GM19395 (cell line): Measurements from ENCODE around the gene RHBDF1.

Source experiments
- ATAC-seq: cut with Tn5 transposase; IDR thresholded peaks from one replicate; pipeline ENCODE4 v1.9.1; 2021; ENCODE audit warnings: mild to moderate bottlenecking, moderate library complexity; ENCODE audit not compliant: unreplicated experiment

The RHBDF1 gene, protein sequence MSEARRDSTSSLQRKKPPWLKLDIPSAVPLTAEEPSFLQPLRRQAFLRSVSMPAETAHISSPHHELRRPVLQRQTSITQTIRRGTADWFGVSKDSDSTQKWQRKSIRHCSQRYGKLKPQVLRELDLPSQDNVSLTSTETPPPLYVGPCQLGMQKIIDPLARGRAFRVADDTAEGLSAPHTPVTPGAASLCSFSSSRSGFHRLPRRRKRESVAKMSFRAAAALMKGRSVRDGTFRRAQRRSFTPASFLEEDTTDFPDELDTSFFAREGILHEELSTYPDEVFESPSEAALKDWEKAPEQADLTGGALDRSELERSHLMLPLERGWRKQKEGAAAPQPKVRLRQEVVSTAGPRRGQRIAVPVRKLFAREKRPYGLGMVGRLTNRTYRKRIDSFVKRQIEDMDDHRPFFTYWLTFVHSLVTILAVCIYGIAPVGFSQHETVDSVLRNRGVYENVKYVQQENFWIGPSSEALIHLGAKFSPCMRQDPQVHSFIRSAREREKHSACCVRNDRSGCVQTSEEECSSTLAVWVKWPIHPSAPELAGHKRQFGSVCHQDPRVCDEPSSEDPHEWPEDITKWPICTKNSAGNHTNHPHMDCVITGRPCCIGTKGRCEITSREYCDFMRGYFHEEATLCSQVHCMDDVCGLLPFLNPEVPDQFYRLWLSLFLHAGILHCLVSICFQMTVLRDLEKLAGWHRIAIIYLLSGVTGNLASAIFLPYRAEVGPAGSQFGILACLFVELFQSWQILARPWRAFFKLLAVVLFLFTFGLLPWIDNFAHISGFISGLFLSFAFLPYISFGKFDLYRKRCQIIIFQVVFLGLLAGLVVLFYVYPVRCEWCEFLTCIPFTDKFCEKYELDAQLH

DNA sequence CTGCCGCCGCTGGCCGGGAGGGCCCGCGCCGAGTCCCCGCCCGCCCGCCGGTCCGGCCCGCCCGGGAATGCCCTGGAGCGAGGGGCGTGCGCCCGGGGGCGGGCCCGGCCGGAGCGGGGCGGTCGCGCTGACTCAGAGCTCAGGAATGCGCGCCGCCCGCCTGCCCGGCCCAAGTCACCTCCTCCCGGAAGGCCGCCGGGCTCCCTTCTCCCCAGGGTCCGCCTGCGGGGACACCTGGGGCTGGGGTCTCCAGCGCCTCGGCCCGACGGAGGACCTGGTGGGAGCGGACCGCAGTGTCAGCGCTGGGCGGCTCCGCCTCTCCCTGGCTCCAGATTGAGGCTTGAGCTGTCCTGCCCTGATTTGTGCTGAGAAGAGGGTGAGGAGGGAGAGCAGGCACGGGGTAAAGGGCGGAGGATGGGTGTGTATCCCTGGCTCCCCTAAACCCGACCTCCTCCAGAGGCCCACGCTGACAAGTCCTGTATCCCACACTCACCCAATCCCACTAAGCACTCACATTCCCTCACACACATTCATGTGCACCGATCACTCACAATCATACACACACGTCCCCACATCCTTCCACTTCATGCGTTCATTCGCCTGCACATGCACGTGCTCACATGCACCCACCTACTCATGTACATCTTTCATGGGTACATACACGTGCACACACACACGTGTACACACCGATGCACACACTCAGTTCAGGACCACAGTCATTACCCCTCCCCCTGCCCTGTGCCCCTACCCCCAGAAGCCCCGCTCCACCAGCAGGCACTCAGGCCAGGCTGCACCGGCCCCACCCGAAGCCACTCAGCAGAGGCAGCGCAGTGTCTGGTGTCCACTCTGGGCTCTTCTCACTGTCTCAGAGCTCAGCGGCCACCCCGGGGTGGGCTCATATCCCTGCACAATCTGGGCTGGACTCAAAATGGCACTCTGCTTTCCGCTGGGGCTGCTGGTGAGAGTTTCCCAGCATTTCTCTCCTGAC is at the start of gene RHBDF1:
RHBDF1 (minus strand) TSS at position 71 of the 988 bp plus-strand sequence. CDS start 7,616 bp downstream, outside the sequence.
- ATAC-seq, result no peak

DNA sequence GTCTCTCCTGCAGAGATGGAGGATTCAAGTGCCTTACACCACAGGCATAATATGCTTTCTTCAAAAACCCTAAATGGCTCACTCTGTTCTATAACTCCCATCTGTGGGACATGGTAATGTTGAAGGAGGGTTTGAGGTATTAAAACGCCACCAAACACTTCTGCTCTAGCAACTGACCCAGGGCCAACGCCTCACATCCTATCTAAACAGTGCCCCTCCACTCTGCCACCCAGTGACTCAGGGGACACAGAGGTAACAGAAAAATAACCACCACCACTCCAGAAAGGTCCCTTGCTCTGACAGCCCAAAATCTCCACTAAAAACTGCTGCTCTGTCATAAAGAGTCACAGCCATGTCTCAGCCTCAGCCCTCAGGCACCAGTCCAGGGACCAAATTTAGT is 48.3 kb upstream of the RHBDF1 start:
- no peak for ATAC-seq

DNA sequence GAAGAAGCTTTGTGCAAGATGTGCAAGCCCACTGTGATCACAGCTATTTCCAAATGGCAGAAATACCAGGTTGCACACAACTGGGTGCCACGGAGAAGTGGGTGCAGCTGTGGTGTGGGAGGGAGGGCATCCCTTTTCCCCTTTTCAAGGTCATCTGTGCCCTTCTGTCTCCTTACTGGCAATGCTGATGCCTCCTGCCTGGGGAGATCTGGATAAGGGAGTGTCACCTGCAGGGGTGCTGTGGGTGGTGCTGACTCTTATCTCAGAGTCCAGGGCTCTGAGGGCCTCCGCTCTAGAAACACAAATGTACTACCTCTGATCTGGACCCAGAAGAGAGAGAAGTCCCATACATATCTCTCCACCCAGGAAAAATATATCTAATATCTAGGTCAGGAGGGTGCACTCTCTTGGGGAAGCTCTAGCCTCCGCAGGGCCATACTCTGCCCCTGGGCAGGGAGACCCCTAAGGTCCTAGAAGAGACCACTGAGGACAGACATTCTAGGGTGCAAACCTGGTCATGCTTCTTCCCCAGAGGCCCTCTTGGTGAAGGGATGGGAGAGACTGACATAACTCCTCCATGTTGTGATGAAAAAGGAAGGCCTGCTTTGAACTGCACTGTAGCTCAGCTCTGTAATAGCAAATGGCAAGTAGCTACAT is 47.5 kb upstream of the RHBDF1 start:
- ATAC-seq, result no peak

DNA sequence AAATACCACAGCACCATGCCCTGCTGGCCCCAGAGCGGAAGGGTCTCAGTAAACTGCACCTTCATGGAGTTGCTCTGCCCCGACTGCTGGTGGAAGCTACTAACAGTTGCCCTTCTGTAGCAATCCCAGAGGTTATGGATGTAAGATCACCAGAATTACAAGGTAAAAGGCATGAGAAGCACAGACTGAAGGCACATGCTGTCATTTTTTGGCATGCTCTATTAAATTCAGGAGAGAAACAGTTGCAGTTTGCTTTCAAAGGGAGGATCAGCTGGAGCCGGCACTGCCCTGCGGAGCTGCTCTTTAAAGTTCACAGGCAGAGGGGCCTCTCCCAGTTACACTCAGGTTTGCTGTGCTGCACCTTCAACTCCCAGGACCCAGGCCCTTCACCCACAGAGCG is 46.9 kb upstream of the RHBDF1 start:
- ATAC-seq, result no peak

DNA sequence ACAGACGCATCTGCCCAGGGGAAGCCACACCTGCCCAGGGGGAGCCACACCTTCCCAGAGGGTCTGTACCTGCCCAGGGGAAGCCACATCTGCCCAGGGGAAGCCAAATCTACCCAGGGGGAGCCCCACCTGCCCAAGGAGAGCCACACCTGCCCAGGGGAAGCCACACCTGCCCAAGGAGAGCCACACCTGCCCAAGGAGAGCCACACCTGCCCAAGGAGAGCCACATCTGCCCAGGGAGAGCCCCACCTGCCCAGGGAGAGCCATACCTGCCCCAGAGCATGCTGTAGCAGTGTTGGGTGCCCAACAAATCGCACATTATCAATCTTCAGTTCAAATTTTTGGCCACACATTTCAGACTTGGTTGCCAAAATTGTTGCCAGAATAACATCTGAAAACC is 46.4 kb upstream of the RHBDF1 start:
- ATAC-seq, result no peak

DNA sequence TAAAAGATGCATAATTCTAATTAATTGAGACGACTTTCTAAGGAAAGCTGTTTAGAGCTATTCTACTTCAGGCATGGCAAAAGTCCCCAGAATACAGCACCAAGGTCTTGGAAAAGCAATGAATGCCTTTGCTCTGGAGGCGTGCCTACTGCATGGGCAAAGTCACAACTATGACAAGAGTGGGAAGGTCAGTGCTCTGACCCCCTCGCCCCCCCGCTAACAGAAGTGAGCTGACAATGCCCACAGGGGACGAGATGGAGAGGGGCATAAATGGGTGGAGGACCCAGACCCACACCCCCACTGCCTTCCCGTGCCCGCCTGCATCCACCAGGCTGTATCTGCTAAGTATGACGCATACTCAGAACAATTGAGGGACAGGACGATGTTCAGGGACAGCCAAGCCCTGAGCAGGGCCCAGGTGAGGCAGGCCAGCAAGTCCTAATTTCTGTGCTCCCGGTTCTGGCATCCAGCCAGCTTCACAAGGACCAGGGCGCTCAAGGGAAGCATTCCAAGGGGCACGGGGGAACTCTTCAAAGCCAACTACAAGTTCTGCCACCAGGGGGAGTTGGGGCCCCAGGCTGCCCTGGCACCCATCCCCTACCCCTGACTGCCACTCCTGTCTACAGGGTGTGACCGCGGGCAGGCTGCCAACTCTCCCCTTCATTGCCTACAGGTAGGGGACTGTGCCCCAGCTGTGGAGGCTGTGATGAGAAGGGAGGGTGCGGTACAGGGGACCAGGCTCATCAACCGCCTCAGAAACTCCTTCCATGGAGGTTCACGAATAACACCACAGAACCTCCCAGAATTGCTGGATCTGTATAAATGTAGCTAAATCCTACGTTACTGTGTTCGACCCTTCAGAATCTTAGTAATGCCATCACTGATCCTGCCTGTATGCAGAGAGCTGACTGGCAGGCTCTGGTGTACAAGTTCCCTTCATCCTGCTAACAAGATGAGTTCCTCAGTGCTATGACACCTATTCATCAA is 45.2 kb upstream of the RHBDF1 start:
- ATAC-seq, result no peak

DNA sequence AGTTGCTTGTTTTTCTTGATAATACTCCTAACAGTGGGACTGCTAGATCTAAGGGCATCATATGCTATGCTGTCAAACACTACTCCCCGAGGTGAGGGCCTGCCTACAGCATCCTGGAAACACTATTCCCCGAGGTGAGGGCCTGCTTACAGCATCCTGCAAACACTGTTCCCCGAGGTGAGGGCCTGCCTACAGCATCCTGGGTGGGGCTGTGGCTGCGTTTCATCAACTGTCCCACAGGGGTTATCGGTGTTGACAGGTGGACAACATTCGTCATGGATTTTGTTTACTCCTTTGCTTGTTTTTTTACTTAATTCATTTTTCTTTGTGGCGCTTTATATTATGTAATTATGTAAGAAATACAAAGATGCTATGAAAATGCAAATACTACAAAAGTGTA is 43.6 kb upstream of the RHBDF1 start:
- no peak for ATAC-seq

DNA sequence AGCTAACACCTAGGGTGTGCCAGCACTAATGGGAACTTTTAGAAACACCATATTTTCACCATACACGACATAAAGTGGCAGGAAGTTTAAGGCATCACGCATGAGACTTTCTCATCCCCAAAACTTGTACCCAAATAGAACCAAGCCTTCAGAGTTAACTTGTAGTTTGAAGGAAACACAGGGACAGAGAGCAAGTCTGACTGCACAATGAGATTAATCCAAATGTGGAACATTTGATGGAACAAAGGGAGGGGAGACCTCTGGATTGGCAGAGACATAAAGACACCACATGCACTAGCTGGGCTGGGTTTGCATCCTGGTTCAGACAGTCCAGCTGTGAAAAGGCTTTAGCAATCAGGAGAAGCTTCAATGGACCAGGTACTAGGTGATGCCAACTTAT is 41.9 kb upstream of the RHBDF1 start:
- ATAC-seq, result no peak

DNA sequence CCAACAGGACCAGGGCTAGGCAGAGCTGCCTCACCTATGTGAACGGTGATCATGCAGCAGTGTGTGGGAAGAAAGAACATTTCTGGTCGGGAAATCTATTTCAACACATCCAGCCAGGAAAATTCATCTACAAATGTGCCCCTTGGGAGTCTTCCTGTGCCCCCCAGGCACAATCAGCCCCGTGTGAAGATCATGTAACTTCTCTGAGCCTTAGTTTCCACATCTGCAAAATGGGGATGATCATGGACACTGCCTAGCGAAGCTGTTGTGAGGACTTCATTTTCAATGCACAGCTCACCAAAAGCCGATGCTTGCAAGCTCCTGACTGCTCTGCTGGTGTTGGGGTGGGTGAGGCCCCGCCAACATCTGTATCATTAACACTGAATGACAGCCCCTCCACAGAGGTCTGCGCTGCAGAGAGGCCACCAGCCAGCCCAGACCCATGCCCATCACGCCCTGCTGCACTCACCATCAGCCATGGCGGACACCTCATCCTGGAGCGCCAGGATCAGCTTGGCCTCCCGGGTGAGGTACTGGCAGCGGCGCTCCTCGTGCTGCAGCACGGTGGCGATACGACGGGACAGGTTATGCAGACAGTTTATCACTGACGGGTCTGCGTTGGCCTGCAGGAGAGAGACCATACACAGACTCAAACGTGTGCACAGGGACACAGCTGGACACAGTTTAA is 39.9 kb upstream of the RHBDF1 start:
- no peak for ATAC-seq

DNA sequence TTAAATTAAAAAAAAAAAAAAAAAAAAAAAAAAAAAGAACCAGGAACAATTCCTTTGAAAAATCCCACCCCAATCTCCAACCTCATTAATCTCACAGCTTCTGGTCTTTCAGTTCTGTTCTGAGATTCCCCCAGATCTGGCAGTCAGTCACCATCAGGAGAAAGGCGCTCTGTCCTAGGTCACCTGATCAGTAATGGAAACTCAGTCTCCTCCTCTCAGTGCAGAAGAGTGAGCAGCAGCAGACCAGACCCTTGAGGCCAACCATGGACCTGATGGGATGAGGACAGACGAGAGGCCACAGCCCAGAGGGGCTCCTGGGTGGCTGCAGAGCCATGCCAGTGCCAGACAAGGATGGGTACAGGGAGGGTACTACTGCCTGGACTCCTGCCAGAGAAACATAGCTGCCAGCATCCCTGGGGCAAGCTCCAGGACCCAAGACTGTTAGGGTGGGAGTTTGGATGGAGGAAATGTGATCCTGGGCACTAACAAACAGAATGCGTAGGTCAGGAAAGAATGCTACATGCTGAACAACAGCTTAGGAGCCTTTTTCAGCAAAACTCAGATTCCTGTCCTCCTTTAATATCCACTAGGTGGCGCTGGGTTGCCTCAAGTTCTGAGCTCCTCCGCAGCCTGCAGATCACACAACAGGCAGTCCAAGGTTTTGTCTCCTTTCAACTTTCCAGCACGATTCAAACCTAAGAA is 34.3 kb upstream of the RHBDF1 start:
- ATAC-seq, result no peak

DNA sequence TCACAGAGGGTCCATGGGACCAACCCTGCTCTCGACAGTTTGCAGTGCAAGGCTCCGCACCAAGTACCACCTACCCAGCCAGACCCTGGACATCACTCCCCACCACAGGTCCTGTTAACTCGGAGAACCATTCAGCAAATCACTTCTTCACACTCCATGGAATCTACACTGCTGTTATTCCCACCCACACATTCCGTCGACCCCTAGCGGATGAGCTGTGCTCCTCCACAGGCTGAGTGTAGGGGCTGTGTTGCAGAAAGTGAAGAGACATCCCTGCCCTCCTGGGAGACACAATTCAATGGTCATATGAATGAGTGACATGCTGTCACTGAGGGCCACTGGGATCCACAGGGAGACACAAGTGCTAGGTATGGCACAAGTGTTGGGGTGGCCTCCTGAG is 33.1 kb upstream of the RHBDF1 start:
- ATAC-seq, result no peak

DNA sequence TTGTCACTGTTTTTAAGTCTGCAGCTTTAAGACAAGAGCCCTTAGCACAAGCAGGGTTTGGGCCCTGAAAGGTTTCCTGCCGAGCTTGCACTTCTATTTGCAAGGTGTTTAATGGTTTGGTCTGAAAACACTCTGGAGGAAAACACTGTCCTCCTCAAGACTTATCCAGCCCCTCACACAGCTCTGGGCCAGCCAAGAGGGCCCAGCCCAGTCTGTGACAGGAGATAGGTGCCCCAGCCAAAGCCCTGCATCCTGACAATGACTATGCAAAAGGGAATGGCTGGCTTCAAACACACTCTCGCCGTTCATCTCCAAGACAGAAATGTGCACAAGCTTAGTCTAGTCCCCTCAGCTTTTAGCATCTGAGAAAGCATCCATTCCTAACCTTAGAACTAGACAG is 32.5 kb upstream of the RHBDF1 start:
- no peak for ATAC-seq

DNA sequence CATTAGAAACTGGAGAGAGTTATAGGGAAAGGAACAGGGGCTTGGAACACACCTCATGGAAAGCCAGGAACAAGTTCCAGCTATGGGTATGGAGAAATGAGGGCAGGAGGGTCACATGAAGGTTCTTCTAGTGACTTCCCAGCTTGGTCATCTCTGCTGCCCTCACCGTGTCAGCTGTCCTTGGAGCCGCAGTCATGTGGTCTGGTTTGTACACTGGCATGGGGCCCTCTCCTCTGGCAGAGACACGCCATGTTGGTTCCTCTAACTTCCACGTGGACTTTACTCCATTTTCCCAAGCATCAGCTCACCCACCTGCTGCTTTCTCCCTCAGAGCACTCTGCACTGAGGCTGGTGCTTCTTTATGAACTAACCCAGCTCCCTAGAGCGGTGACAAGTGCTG is 31.9 kb upstream of the RHBDF1 start:
- ATAC-seq, result no peak

DNA sequence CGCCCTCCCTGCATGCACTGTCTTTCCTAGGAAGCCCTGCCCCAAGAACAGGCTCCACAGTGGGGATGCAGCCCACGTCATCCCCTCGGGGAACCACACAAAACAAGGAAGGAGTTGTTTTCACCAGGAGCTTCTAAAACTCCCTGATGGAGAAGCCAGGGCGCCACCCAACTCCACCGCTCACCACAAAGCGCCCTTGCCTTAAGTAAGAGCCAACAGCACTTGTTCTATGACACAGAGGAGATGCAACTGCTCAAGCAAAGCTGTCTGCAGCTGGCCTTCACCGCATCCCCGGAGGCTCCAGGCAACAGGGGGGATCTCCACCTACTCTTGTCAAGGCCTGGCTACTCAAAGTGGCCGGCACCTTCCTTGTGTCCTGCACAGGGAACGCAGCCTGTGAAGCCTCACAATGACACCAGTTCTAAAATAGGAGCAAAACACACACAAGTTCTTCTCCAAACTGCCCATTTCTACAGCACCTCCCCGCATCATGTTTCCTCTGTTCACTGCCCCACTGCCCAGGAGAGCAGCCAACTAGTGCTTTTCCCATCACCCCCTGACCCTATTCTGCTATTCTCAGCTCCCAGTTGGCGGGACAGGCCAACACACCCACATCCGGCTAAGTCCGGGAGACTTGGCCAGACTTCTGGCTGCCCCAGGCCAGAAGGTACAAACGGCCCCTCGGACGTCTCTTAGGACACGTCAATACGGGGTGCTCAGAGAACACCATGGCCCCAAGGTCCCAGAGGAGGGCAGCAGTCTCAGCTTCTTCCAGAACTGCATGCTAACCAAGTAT is 29.8 kb upstream of the RHBDF1 start:
- no peak for ATAC-seq

DNA sequence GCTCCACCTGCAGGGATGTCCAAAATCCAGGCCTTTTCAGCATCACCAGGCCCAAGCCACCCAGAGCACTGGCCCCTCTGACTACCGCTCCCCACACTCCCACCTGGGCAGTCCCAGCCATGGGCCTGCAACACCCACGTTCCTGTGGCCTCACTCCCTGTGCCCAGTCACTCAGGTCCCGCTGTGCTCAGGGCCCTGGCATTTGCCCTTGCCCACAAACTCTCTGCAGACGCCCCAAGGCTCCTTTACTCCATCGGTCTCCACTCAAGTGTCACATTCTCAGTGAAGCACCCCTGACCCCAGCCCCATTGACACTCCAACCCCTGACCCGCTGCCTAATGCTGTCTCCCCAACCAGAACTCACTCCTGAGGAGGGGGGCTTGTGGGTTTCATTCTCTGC is 29.2 kb upstream of the RHBDF1 start:
- no peak for ATAC-seq

DNA sequence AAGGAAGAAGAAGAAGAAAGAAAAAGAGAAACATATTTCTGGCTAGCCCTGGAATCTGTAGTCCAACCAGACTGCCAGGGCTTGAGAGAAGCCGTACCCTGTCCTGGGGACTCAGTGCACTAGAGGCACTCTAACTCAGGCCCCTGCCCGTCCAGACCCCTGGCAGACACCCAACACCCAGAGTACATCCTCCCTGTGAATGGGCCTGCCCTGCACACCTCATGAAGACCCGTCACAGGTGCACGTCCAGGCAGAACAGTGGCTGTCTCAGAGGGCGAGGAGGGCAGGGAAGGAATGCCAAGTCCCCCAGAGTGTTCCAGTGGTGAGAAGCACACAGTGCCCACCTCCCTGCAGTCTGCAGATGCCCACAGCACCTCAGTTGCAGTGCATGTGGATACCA is 28.6 kb upstream of the RHBDF1 start:
- ATAC-seq, result no peak

DNA sequence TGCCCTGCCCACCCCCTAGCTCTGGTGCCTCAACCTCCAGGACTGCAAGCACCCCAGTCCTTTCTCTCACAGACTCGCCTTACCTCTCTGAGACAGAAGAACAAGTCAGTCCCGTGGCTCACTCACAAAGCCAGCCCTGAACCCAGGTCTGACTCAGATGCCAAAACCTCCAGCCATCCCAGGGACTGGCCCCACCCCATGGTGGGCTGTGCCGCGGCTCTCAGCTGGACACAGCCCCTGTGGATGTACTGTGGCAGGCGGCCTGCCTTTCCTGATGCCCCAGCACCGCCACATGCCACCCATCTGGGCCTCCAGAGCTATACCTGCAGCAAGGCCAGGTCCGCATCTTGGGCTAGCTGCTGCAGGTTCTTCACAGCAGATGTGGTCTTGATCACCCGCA is 25.4 kb upstream of the RHBDF1 start:
- ATAC-seq, result no peak
